Kidney (tissue), 14 donors: ENCODE results near the gene SENP2. TPM values are rescaled to one million over a fixed set of nuclear protein-coding genes. Genes with fewer than 3 reads are reported as not detected.

Experiments used
- DNase-seq, 5 donors: peaks; one replicate each; pipeline ENCODE4 v3.0.0-alpha.2; 2013 to 2020
- FAIRE-seq: peaks from 2 replicates; lab custom pipeline; 2012; peaks lifted over from hg19 to GRCh38; lab: Jason Lieb, UNC
- H3K27ac ChIP-seq, 2 donors: one replicate each; pipeline ENCODE4 v1.7.0; 2013; ENCODE audit warnings: low read depth in 2 of 2, low read length in 2 of 2, inconsistent platforms in 1 of 2
- H3K27me3 ChIP-seq: one replicate; pipeline ENCODE4 v1.7.1; 2013; ENCODE audit warnings: low read length, inconsistent platforms; ENCODE audit not compliant: control insufficient read depth, insufficient read depth
- H3K36me3 ChIP-seq, 3 donors: one replicate each; pipeline versions ENCODE4 v1.7.0 to v1.7.1; 2013; ENCODE audit warnings: low read length in 3 of 3, control low read depth in 1 of 3, inconsistent platforms in 1 of 3; ENCODE audit not compliant: insufficient read depth in 3 of 3, control insufficient read depth in 2 of 3
- H3K4me1 ChIP-seq, 3 donors: one replicate each; pipeline versions ENCODE4 v1.7.0 to v1.7.1; 2013; ENCODE audit warnings: low read length in 3 of 3, inconsistent platforms in 1 of 3, low read depth in 1 of 3; ENCODE audit not compliant: control insufficient read depth in 2 of 3, insufficient read depth in 2 of 3
- H3K4me3 ChIP-seq, 3 donors: one replicate each; pipeline versions ENCODE4 v1.7.0 to v1.8.1; 2013; ENCODE audit warnings: low read length in 3 of 3, control low read depth in 1 of 3, inconsistent platforms in 1 of 3
- H3K9ac ChIP-seq, 3 donors: one replicate each; pipeline versions ENCODE4 v1.7.0 to v1.7.1; 2013; ENCODE audit warnings: low read length in 3 of 3, control low read depth in 1 of 3, inconsistent platforms in 1 of 3
- H3K9me3 ChIP-seq, 3 donors: one replicate each; pipeline versions ENCODE4 v1.7.0 to v1.7.1; 2013; ENCODE audit warnings: low read length in 3 of 3, control low read depth in 1 of 3, inconsistent platforms in 1 of 3; ENCODE audit not compliant: control insufficient read depth in 2 of 3, insufficient read depth in 1 of 3
- CTCF ChIP-seq: IDR thresholded peaks from 3 replicates; pipeline ENCODE4 v1.5.1; 2012; ENCODE audit warnings: mild to moderate bottlenecking, moderate library complexity, borderline replicate concordance; ENCODE audit not compliant: insufficient read depth; ENCODE audit errors: extremely low read depth
- intact Hi-C: fragments of 100-400 bp; cut with DNase I; formaldehyde crosslinking; loops from one replicate; pipeline ENCODE4 v1.11.1; 2022
- polyA plus RNA-seq: library from polyadenylated mRNA; stranded (reverse); fragments of 350-450 nt; fragmentation: Illumina TruSeq; extraction: RNeasy Lipid Tissue Mini Kit (QIAGEN cat#74804); gene quantifications from one replicate; pipeline ENCODE4 v1.2.3, GENCODE V29; 2014; ENCODE audit warnings: low read depth, low replicate concordance; ENCODE audit not compliant: insufficient read depth
- total RNA-seq: library from RNA; stranded (reverse); fragmentation: NEBNext Ultra II Directional; extraction: Animal tissue kit (Norgen Biotek cat#: 25700); gene quantifications from one replicate; pipeline ENCODE4 v1.2.1, GENCODE V29; 2021
- donor health status: control.
- donor health status: control.
- donor health status: control.
- donor health status: control.
- donor health status: control.
- donor health status: DM: yes; HTN: yes; CAD: no.
- donor health status: Normal renal cell carcinoma (clear cell type).

Gene SENP2
- total and polyA plus RNA-seq, 2 donors from 2014 or later, result 10.8 to 29.6 TPM

GRCh38 chr3:185656321-185656840 lies 70.3 kb downstream of the SENP2 start:
- peak overlapping the region; percentile 11 to 57 for H3K27ac ChIP-seq
- intact Hi-C loops, result no loop called here
- H3K9me3 ChIP-seq, result no peaks in the 10 kb centered on the region
- H3K9ac ChIP-seq, result no peak overlapping the region
- FAIRE-seq (no peak), DNase-seq (no peak)
- no peaks in the 10 kb centered on the region for H3K27me3 ChIP-seq
- peaks cover 4 to 19% (median 12%) of the 10 kb centered on the region in 3 donors for H3K36me3 ChIP-seq
- no peak overlapping the region for H3K4me3 ChIP-seq
- peaks cover 0 to 2% (median 0%) of the 10 kb centered on the region in 3 donors for H3K4me1 ChIP-seq
- TF ChIP-seq CTCF, result no peak

GRCh38 chr3:185657211-185657610 lies 71.1 kb downstream of the SENP2 start:
- H3K36me3 ChIP-seq, result peaks cover 4 to 21% (median 11%) of the 10 kb centered on the region in 3 donors
- intact Hi-C loops, result no loop called here
- H3K27me3 ChIP-seq, result no peaks in the 10 kb centered on the region
- DNase-seq (no peak), FAIRE-seq (no peak)
- H3K9ac ChIP-seq, result no peak overlapping the region
- no peaks in the 10 kb centered on the region for H3K9me3 ChIP-seq
- peaks cover 0 to 2% (median 0%) of the 10 kb centered on the region in 3 donors for H3K4me1 ChIP-seq
- no peak overlapping the region for H3K27ac ChIP-seq
- no peak for TF ChIP-seq CTCF
- no peak overlapping the region for H3K4me3 ChIP-seq

- Histone ChIP-seq H3K36me3 (peaks cover 2 to 15% (median 6%) of the 10 kb centered on the region in 3 donors), H3K4me3 (no peak overlapping the region), H3K9me3 (no peaks in the 10 kb centered on the region), H3K27me3 (no peaks in the 10 kb centered on the region), H3K27ac (no peak overlapping the region), H3K4me1 (peaks cover 0 to 2% (median 0%) of the 10 kb centered on the region in 3 donors), H3K9ac (no peak overlapping the region)
- FAIRE-seq, result no peak
- DNase-seq, result no peak
- intact Hi-C loops, result no loop called here
- no peak for TF ChIP-seq CTCF
Observed at GRCh38 chr3:185657691-185658503, 71.8 kb downstream of the SENP2 start.
